Endothelial cell of umbilical vein (primary cell): Measurements from ENCODE around the gene CAPG. TPM values are rescaled to one million over a fixed set of nuclear protein-coding genes. Genes with fewer than 3 reads are reported as not detected.

Experiments used
- BruUV-seq: library from RNA; stranded (reverse); fragments of 400-500 nt; replicated peaks from 2 replicates; lab custom pipeline; 2021; lab: Mats Ljungman, UMichigan
- CTCF ChIA-PET: fragments of 300-600, 350-600 bp; sonication (Branson Sonifier 250); formaldehyde crosslinking; loops from one replicate; lab custom pipeline; 2021; ENCODE audit warnings: antibody characterized with exemption, inconsistent platforms; lab: Charles Lee
- POLR2A ChIA-PET: fragments of 300-600, 350-600 bp; sonication (Branson Sonifier 250); formaldehyde crosslinking; loops from one replicate; lab custom pipeline; 2021; ENCODE audit warnings: antibody characterized with exemption, inconsistent platforms; lab: Charles Lee
- DNase-seq: peaks from one replicate; pipeline ENCODE4 v3.0.0-alpha.2; 2011; ENCODE audit warnings: low read depth, low spot score
- FAIRE-seq: peaks from 2 replicates; lab custom pipeline; 2011; peaks lifted over from hg19 to GRCh38; lab: Jason Lieb, UNC
- H2AFZ ChIP-seq: 2 replicates; pipeline ENCODE4 v1.6.0; 2012; ENCODE audit warnings: low read depth, low read length, control low read depth, inconsistent platforms
- H3K27ac ChIP-seq: 2 replicates; pipeline ENCODE4 v1.5.1; 2011; ENCODE audit warnings: low read depth, mild to moderate bottlenecking, control low read depth, low read length, moderate library complexity; ENCODE audit not compliant: insufficient read depth
- H3K27me3 ChIP-seq, 2 experiments: 2 replicates each; pipeline versions ENCODE4 v1.6.0 to v1.6.1; 2011; ENCODE audit warnings: low read length in 2 of 2, mixed read lengths in 1 of 2; ENCODE audit not compliant: control insufficient read depth in 2 of 2, insufficient read depth in 2 of 2
- H3K36me3 ChIP-seq, 2 experiments: 2 replicates in 1 of 2; 3 replicates in 1 of 2; pipeline ENCODE4 v1.5.1; 2011; ENCODE audit warnings: low read length in 2 of 2, mild to moderate bottlenecking in 1 of 2, moderate library complexity in 1 of 2; ENCODE audit not compliant: control insufficient read depth in 2 of 2, insufficient read depth in 2 of 2; ENCODE audit errors: extremely low read depth in 1 of 2
- H3K4me1 ChIP-seq: 3 replicates; pipeline ENCODE4 v1.5.1; 2011; ENCODE audit warnings: mild to moderate bottlenecking, low read length; ENCODE audit not compliant: control insufficient read depth, insufficient read depth; ENCODE audit errors: extremely low read depth
- H3K4me2 ChIP-seq: 2 replicates; pipeline ENCODE4 v1.6.1; 2011; ENCODE audit warnings: low read length, control low read depth, mixed read lengths; ENCODE audit not compliant: insufficient read depth
- H3K4me3 ChIP-seq, 3 experiments: fragments of 200-600 bp in 1 of 3; sonication (generic), shearing (Covaris generic) in 1 of 3; replicated peaks in 1 of 3; 2 replicates each; pipeline ENCODE4 v1.5.1; 2011 to 2016; ENCODE audit warnings: control low read depth in 3 of 3, low read length in 3 of 3, mild to moderate bottlenecking in 2 of 3, inconsistent platforms in 1 of 3, low read depth in 1 of 3, moderate library complexity in 1 of 3; ENCODE audit not compliant: insufficient read depth in 1 of 3
- H3K79me2 ChIP-seq: 2 replicates; pipeline ENCODE4 v1.6.0; 2012; ENCODE audit warnings: low read length, inconsistent platforms; ENCODE audit not compliant: control insufficient read depth, insufficient read depth
- H3K9ac ChIP-seq: replicated peaks from 2 replicates; pipeline ENCODE3; 2011; ENCODE audit warnings: low read length, control low read depth; ENCODE audit not compliant: insufficient read depth; ENCODE audit errors: extremely low read depth
- H3K9me1 ChIP-seq: replicated peaks from 3 replicates; pipeline ENCODE4 v1.6.0; 2011; ENCODE audit warnings: mild to moderate bottlenecking, low read length; ENCODE audit not compliant: control insufficient read depth, insufficient read depth; ENCODE audit errors: extremely low read depth
- H3K9me3 ChIP-seq: replicated peaks from 2 replicates; pipeline ENCODE4 v1.5.1; 2012; ENCODE audit warnings: low read length, inconsistent platforms; ENCODE audit not compliant: control insufficient read depth, insufficient read depth
- H4K20me1 ChIP-seq: replicated peaks from 2 replicates; pipeline ENCODE3; 2011; ENCODE audit warnings: mild to moderate bottlenecking, low read length; ENCODE audit not compliant: control insufficient read depth, insufficient read depth; ENCODE audit errors: extremely low read depth
- EZH2 ChIP-seq: IDR thresholded peaks from 2 replicates; pipeline ENCODE4 v1.6.1; 2012; ENCODE audit warnings: borderline replicate concordance, low read depth, mild to moderate bottlenecking, moderate library complexity, low read length, inconsistent platforms; ENCODE audit not compliant: severe bottlenecking
- FOS ChIP-seq: IDR thresholded peaks from 2 replicates; pipeline ENCODE4 v1.6.1; 2011; ENCODE audit warnings: mild to moderate bottlenecking, low read length, moderate library complexity, borderline replicate concordance; ENCODE audit not compliant: insufficient read depth
- GATA2 ChIP-seq: IDR thresholded peaks from 2 replicates; pipeline ENCODE4 v1.7.0; 2011; ENCODE audit warnings: low read depth, mild to moderate bottlenecking, moderate library complexity, mixed read lengths, low read length; ENCODE audit not compliant: insufficient read length, insufficient read depth
- JUN ChIP-seq: IDR thresholded peaks from 2 replicates; pipeline ENCODE4 v1.6.1; 2011; ENCODE audit warnings: borderline replicate concordance, low read depth; ENCODE audit not compliant: insufficient read length, insufficient read depth
- MAX ChIP-seq: IDR thresholded peaks from 2 replicates; pipeline ENCODE4 v1.6.1; 2011; ENCODE audit not compliant: insufficient read depth, insufficient read length
- MYC ChIP-seq: IDR thresholded peaks from one replicate; pipeline ENCODE4 v1.6.1; 2011; ENCODE audit warnings: mild to moderate bottlenecking, low read depth, low read length
- POLR2A ChIP-seq: IDR thresholded peaks from 2 replicates; pipeline ENCODE4 v1.6.1; 2012; ENCODE audit warnings: low read depth, mild to moderate bottlenecking, control low read depth, low read length
- POLR2AphosphoS5 ChIP-seq: IDR thresholded peaks from 2 replicates; pipeline ENCODE4 v1.6.1; 2012; ENCODE audit warnings: low read depth, mild to moderate bottlenecking, control low read depth, low read length, moderate library complexity; ENCODE audit not compliant: insufficient read depth
- dilution Hi-C: fragments of 300-500 bp; cut with MboI; formaldehyde crosslinking; loops from one replicate; pipeline ENCODE4 v1.15.0; 2019; ENCODE audit warnings: low sequenced_read_pairs; ENCODE audit not compliant: extremely low pct_ligation_motif_present
- intact Hi-C: fragments of 100-400 bp; cut with micrococcal nuclease; formaldehyde crosslinking; loops from one replicate; pipeline ENCODE4 v1.10.0; 2022
- polyA plus RNA-seq, 4 experiments: library from polyadenylated mRNA; depleted of rRNA in 3 of 4; stranded (reverse) in 3 of 4; unstranded in 1 of 4; fragments of >200 nt; gene quantifications; 2 replicates each; pipeline versions ENCODE4 v1.2.1 to v1.2.3, GENCODE V29; 2011 to 2012; ENCODE audit warnings: missing spikeins in 1 of 4
- total RNA-seq: library from RNA; stranded (reverse); gene quantifications from 2 replicates; pipeline ENCODE4 v1.2.3, GENCODE V29; 2021
- TF ChIP-seq, protein P1 (sequence below), 2 donors: IDR thresholded peaks; 1 replicate in 1 of 2; 2 replicates in 1 of 2; pipeline ENCODE4 v1.5.1; 2011; ENCODE audit warnings: low read length in 2 of 2, mild to moderate bottlenecking in 2 of 2, moderate library complexity in 2 of 2, control low read depth in 1 of 2, inconsistent platforms in 1 of 2, low read depth in 1 of 2; ENCODE audit not compliant: insufficient read depth in 1 of 2; ENCODE audit errors: extremely low read depth in 1 of 2

Gene CAPG
- total and polyA plus RNA-seq, 2 donors (not counting 3 experiments of a cell fraction or from before 2014, with no cell fraction given): 107 to 115 TPM

- Histone ChIP-seq H2AFZ (no peak overlapping the region), H3K9me1 (no peaks in the 10 kb centered on the region), H3K4me1 (peaks cover 17% of the 10 kb centered on the region), H3K79me2 (no peaks in the 10 kb centered on the region), H4K20me1 (no peaks in the 10 kb centered on the region), H3K4me2 (no peak overlapping the region), H3K4me3 (no peak overlapping the region), H3K9me3 (no peaks in the 10 kb centered on the region), H3K36me3 (no peaks in the 10 kb centered on the region), H3K27ac (no peak overlapping the region), H3K9ac (no peak overlapping the region), H3K27me3 (no peaks in the 10 kb centered on the region)
- FAIRE-seq (no peak), DNase-seq (no peak)
- intact Hi-C loops (no loop called here), dilution Hi-C loops (no loop called here)
- POLR2A ChIA-PET: interaction anchor here (0.9 kb wide), 1 partner anchor 98 kb away, joined by 3 read pairs; the partner anchor contains the start of gene MAT2A
- no TSS peak for BruUV-seq
- TF ChIP-seq GATA2 (no peak), JUN (no peak), MAX (no peak), POLR2AphosphoS5 (no peak), POLR2A (no peak), EZH2 (no peak), MYC (no peak), FOS (no peak)
- TF ChIP-seq, protein P1, sequence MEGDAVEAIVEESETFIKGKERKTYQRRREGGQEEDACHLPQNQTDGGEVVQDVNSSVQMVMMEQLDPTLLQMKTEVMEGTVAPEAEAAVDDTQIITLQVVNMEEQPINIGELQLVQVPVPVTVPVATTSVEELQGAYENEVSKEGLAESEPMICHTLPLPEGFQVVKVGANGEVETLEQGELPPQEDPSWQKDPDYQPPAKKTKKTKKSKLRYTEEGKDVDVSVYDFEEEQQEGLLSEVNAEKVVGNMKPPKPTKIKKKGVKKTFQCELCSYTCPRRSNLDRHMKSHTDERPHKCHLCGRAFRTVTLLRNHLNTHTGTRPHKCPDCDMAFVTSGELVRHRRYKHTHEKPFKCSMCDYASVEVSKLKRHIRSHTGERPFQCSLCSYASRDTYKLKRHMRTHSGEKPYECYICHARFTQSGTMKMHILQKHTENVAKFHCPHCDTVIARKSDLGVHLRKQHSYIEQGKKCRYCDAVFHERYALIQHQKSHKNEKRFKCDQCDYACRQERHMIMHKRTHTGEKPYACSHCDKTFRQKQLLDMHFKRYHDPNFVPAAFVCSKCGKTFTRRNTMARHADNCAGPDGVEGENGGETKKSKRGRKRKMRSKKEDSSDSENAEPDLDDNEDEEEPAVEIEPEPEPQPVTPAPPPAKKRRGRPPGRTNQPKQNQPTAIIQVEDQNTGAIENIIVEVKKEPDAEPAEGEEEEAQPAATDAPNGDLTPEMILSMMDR (IDR thresholded peaks at IDR 0.05; ENCODE audit: extremely low read depth in 1 of 2, insufficient read depth in 1 of 2, low read depth in 1 of 2, low read length in 2 of 2): no peak
- CTCF ChIA-PET: no interaction called here
These were observed 30.6 kb upstream of the CAPG start for GRCh38 chr2:85440729-85441128.
